HUDEP-2 (cell line): ENCODE data around the gene TRIM6.
"Not testable (repeated sequence)": the region's sequence is repeated elsewhere in the genome, so short reads cannot be mapped to it uniquely, and the experiment has no call there.

Experiments
- DNase-seq, 76 experiments: peaks; one replicate each; lab custom pipeline; 2025; ENCODE audit not compliant: unreplicated experiment in 76 of 76; lab: John Stamatoyannopoulos, UW

TRIM6 gene, protein sequence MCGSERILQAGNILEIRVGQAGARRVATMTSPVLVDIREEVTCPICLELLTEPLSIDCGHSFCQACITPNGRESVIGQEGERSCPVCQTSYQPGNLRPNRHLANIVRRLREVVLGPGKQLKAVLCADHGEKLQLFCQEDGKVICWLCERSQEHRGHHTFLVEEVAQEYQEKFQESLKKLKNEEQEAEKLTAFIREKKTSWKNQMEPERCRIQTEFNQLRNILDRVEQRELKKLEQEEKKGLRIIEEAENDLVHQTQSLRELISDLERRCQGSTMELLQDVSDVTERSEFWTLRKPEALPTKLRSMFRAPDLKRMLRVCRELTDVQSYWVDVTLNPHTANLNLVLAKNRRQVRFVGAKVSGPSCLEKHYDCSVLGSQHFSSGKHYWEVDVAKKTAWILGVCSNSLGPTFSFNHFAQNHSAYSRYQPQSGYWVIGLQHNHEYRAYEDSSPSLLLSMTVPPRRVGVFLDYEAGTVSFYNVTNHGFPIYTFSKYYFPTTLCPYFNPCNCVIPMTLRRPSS

GRCh38 chr11:5596607-5597201 lies at the start of gene TRIM6:
Gene TRIM6, plus strand, starts transcription at chr11:5596637. Its CDS starts 261 bp downstream, at chr11:5596898.
- peak in 72 of 76 experiments; percentile 10 to 84 (median 56) for DNase-seq

GRCh38 chr11:5547982-5548381 lies 48.5 kb upstream of the TRIM6 start:
- no peak for DNase-seq

- DNase-seq, result no peak
Measured at GRCh38 chr11:5548440-5548839, 48.0 kb upstream of the TRIM6 start, which contains the start of gene OR52H1. Gene OR52H1, minus strand, starts transcription at chr11:5548540. Its CDS starts 3,035 bp downstream, at chr11:5545505.

DNA sequence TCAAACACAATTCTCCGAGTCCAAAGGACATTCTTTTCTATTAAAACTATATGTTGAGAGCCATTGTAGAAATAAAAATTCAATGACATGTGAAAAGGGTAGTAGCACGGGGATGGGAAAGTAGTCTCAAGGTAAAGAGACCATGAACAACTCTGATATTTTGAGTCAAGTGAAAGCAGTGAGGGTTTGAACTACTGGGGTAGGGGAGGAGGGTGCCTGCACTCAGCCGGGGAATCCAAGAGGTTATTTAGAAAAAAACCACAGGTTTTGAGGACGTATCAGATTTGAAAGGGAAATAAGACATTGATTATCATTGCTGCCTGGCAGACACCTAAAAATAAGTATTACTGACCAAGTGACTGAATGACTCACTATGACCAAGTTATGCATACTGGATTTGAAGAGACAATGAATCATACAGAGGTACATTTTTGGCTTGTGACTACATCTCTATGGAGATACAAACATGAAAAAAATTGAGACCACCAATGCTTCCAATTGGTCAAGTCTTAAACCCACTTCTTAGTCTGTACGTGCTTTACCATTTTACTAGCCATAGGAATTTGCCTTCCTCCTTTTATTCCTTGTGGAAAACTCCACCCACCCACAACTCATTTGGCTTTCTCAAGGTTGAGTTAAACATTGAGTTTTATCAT lies 45.9 kb upstream of the TRIM6 start:
- no peak for DNase-seq

GRCh38 chr11:5553343-5553742 lies 43.1 kb upstream of the TRIM6 start:
- no peak for DNase-seq

GRCh38 chr11:5556596-5557188 lies 39.7 kb upstream of the TRIM6 start:
- no peak for DNase-seq

DNA sequence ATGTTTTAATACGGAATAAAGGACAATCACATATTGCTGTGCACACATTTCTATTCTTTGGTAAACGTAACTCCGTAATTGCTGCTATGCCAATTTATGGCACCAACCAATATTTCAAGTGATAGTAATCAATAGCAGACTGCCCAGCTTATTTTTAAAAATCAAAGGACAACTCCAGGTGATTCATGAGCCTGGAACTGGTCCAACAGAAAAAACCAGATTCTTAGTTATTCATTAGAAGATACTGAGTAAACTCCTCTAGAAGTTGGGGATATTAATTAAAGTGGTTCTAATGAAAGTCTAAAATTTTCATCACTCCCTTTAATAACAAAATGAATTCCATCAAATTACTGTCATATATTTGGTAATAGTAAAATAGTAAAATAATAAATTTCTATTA lies 38.7 kb upstream of the TRIM6 start:
- DNase-seq, result no peak

GRCh38 chr11:5564259-5565019 lies 32.0 kb upstream of the TRIM6 start:
- DNase-seq, result no peak

DNA sequence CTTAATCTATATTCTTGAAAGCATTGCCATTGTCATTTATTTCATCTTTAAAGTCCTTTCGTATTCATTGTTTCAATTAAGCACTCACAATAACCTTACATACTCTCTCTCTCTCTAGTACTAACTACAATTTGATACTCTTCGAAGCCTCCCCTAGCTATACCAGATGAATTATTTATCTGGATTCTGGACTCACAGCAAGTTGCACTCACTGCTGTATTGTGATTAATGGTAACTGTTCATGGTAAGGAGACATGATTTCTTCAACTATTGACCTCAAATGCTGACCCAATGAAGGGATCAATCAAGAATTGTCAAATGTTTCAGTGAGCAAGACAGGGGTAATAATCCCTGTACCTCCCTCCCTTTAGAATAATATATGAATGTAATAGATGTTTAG lies 21.8 kb upstream of the TRIM6 start:
- no peak for DNase-seq

GRCh38 chr11:5575152-5575551 lies 21.3 kb upstream of the TRIM6 start:
- no peak for DNase-seq

DNA sequence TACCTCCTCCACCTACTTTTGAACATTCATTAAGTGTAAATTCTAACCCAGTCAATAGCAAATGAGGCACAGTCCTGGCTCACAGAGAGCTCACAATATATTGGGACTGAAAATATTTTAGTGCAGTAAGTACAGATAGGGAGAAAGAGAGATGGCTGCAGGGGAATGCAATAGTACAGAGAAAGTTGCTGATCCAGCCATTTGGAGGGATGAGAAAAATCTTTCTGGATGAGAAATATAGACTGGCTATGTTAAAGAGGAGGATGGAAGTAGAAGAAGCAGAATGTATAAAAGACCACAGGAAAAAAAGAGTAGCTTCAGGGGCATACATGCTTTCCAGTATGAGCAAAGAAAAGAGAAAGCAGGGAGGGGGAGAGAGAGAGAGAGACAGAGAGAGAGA lies 19.3 kb upstream of the TRIM6 start:
- no peak for DNase-seq

DNA sequence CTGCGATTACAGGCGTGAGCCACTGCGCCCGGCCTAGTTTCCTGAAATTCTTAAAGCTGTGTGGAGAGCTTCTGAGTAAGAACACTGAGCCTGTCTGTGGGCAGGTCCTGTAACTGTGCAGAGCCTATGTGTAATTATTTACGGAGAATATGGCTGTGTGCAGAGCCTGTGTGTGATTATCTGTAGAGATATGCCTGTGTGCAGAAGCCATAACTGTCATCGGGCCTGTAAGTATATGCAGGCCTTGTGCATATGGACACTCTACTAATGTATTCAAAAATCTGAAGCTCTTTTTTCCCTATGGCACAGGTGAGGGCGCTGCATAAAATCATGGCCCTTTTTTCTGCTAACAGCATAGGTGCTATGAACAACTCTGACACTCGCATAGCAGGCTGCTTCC lies 15.9 kb upstream of the TRIM6 start, which contains the start of gene OR52B6:
OR52B6 (plus strand) TSS at position 301 of the 400 bp plus-strand sequence; CDS start at position 301, 0 bp downstream.
- no peak for DNase-seq

- DNase-seq, result no peak
Measured at GRCh38 chr11:5581014-5581413, 15.4 kb upstream of the TRIM6 start.

GRCh38 chr11:5584458-5584857 lies 12.0 kb upstream of the TRIM6 start:
- not testable (repeated sequence) for DNase-seq

DNA sequence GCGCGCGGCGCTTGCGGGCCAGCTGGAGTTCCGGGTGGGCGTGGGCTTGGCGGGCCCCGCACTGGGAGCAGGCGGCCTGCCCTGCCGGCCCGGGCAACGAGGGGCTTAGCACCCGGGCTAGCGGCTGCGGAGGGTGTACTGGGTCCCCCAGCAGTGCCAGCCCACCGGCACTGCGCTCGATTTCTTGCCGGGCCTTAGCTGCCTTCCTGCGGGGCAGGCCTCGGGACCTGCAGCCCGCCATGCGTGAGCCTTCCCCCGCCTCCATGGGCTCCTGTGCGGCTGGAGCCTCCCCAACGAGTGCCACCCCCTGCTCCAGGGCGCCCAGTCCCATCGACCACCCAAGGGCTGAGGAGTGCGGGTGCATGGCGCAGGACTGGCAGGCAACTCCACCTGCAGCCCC lies 6.5 kb upstream of the TRIM6 start:
- not testable (repeated sequence) for DNase-seq

GRCh38 chr11:5591613-5592012 lies 4.8 kb upstream of the TRIM6 start:
- DNase-seq, result no peak

GRCh38 chr11:5592615-5593014 lies 3.8 kb upstream of the TRIM6 start:
- DNase-seq, result no peak

DNA sequence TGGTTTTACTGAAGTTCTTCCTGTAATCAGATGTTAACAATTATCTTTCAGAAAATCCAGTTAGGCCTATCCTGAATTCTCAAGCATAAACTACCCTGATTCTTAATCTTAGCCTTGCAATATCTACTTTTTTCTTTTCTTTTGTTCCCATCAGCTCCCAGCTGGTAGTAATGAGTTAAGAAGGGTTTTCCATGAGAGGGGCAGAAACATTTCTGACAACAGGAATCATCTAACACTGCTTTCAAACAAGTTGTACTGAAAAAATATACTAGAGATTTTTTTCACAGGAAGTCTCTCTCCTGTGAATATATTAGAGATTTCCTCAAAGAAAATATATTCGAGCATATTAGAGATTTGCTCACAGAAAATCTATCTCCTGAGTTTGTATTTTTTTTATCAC lies 3.3 kb upstream of the TRIM6 start:
- DNase-seq, result no peak

DNA sequence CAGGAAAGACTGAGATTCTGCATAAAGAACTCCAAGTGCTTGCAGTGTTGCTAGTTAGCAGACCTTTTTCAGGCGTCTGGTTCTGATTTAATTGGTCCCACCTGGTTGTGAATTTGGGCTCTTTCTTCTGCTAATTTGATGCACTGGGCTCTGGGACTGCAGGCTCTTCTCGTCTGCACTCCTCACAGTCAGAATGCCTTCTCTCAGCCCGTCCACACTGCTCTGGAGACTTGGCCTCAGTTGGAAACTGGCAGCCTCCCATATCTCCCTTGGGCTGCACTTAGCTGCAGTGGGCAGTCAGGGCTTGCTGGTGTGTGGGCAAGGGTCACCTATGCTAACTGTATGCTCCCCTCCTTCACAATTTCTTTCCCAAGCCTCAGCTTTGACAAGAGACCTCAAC lies 1.5 kb downstream of the TRIM6 start:
- peak in 8 of 76 experiments; percentile 2 to 22 (median 4) for DNase-seq

GRCh38 chr11:5600374-5600851 lies 4.0 kb downstream of the TRIM6 start:
- DNase-seq, result peak in 72 of 76 experiments; percentile 27 to 86 (median 64)
